PFSK-1 (cell line): ENCODE results near the gene CHSY3.

Experiments used
- FOXP2 ChIP-seq: optimal IDR thresholded peaks from 2 replicates; pipeline ENCODE3; 2011; ENCODE audit warnings: borderline replicate concordance, control low read depth, inconsistent platforms; ENCODE audit not compliant: insufficient read depth; ENCODE audit errors: extremely low read length, extremely low read depth
- POLR2AphosphoS5 ChIP-seq: IDR thresholded peaks from 2 replicates; pipeline ENCODE4 v1.6.1; 2012; ENCODE audit warnings: low read depth, mild to moderate bottlenecking, control low read depth, low read length, moderate library complexity
- REST ChIP-seq, 2 experiments: IDR thresholded peaks; 2 replicates each; pipeline versions ENCODE4 v1.6.1 to v1.8.0; 2011 to 2012; ENCODE audit warnings: low read depth in 2 of 2, low read length in 2 of 2, control low read depth in 1 of 2, inconsistent platforms in 1 of 2, mild to moderate bottlenecking in 1 of 2, moderate library complexity in 1 of 2; ENCODE audit not compliant: insufficient read depth in 1 of 2
- SIN3A ChIP-seq: IDR thresholded peaks from 2 replicates; pipeline ENCODE4 v1.6.1; 2012; ENCODE audit warnings: mild to moderate bottlenecking, low read length, moderate library complexity, borderline replicate concordance; ENCODE audit not compliant: insufficient read depth
- TAF1 ChIP-seq: IDR thresholded peaks from 2 replicates; pipeline ENCODE4 v1.6.1; 2012; ENCODE audit warnings: low read length, control low read depth, borderline replicate concordance; ENCODE audit not compliant: insufficient read depth

- TF ChIP-seq REST (IDR thresholded peaks at IDR 0.05; ENCODE audit: insufficient read depth in 1 of 2, low read depth in 2 of 2, low read length in 2 of 2) (no peak), SIN3A (no peak), TAF1 (no peak), POLR2AphosphoS5 (no peak), FOXP2 (no peak)
These were observed 74.0 kb downstream of the CHSY3 start for GRCh38 chr5:129978270-129978669.
